BLaER1 (cell line): Measurements from ENCODE around the gene UHRF1.

Experiments
- H3K27ac ChIP-seq: shearing (Covaris generic); formaldehyde crosslinking; 2 replicates; pipeline ENCODE4 v1.8.1; 2022
- H3K27me3 ChIP-seq: shearing (Covaris generic); formaldehyde crosslinking; 2 replicates; pipeline ENCODE4 v1.8.1; 2022
- H3K36me3 ChIP-seq: shearing (Covaris generic); formaldehyde crosslinking; 2 replicates; pipeline ENCODE4 v1.8.1; 2022
- H3K4me1 ChIP-seq: shearing (Covaris generic); formaldehyde crosslinking; 2 replicates; pipeline ENCODE4 v1.8.1; 2022
- H3K4me2 ChIP-seq: shearing (Covaris generic); formaldehyde crosslinking; 2 replicates; pipeline ENCODE4 v1.8.1; 2022
- H3K4me3 ChIP-seq: shearing (Covaris generic); formaldehyde crosslinking; 2 replicates; pipeline ENCODE4 v1.8.1; 2022
- H3K9ac ChIP-seq: shearing (Covaris generic); formaldehyde crosslinking; 2 replicates; pipeline ENCODE4 v1.8.1; 2022
- H3K9me3 ChIP-seq: shearing (Covaris generic); formaldehyde crosslinking; 2 replicates; pipeline ENCODE4 v1.8.1; 2022
- H4K20me1 ChIP-seq: shearing (Covaris generic); formaldehyde crosslinking; 2 replicates; pipeline ENCODE4 v1.8.1; 2022
- Cebpa-rat ChIP-seq: shearing (Covaris generic); IDR thresholded peaks from 2 replicates; pipeline ENCODE4 v1.8.1; 2022

Gene UHRF1

DNA sequence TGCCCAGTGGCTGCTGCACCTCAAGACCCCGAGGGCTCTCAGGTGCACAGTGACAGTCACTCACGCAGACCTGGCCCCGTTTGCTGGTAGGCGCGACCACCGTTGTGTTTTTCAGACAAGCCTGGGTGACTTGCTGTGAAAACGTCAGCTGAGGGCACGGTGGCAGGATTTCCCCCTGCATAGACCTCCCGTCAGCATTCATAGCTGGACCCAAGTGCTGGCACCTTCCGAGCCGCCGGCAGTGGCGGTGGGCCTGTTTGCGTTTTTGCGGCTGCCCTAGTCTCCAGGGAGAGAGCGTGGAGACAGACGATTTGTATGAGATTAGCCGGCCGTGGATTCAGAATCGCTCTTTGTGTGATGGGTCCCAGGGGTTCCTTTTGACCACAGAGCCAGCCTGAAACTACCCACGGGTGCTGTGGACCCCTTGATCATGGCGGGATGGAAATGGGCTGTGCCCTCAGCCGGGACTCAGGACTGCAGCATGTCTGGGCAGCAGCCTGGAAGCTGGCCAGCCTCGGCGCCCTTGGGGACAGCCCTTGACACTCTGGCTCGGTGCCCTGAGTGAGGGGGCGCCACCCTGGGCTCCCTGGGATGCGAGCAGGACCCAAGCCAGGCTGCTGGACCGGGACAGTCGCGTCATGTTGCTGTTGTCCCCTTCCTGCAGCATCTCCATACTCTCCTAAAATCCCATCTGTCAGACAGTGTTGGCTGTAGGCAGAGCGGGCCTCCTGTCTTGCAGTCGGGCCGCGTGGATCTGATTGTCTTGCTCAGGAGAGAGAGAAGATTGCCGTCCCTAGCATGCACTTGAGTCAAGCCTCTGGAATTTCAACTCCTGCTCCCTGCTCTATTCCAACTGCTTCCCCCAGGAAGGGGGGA, 68.2 kb downstream of the UHRF1 start:
- no peak for TF ChIP-seq Cebpa-rat
- Histone ChIP-seq H3K27me3 (no peaks in the 10 kb centered on the region), H3K36me3 (peaks cover 6% of the 10 kb centered on the region; the same call in 1 of the 2 replicates), H4K20me1 (peaks cover 100% of the 10 kb centered on the region), H3K4me3 (peak overlapping the region; percentile 49), H3K9me3 (no peaks in the 10 kb centered on the region), H3K27ac (peak overlapping the region; percentile 32; the same call in 1 of the 2 replicates), H3K4me1 (peaks cover 95% of the 10 kb centered on the region), H3K4me2 (peak overlapping the region; percentile 100), H3K9ac (peak overlapping the region; percentile 39)

DNA sequence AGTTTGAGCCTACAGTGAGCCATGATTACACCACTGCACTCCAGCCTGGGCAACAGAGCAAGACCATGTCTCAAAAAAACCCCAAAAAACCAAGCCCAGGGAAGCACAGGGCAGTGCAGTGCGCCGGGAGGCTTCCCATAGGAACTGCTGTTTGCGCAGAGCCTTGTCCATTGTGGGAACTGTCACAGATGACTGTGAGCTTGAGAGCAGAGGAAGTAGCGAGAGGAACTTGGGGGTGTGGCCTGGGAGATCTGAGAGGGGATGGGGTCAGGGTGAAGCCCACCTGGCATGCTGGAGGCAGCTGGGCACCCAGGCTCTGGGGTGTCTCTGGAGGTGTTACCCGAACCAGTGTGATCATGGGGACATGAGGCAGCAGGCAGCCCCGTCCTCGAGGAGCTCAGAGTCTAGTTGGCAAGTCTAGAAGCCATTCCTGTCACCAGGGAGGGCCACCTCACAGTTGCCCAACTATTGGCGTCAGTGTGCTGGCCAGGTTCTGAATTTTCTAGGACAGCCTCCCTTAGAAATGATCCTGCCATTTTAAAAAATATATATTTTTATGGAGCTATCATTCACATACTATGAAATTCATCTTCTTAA, 70.0 kb downstream of the UHRF1 start:
- Histone ChIP-seq H4K20me1 (peaks cover 100% of the 10 kb centered on the region), H3K4me2 (peak overlapping the region; percentile 100)

DNA sequence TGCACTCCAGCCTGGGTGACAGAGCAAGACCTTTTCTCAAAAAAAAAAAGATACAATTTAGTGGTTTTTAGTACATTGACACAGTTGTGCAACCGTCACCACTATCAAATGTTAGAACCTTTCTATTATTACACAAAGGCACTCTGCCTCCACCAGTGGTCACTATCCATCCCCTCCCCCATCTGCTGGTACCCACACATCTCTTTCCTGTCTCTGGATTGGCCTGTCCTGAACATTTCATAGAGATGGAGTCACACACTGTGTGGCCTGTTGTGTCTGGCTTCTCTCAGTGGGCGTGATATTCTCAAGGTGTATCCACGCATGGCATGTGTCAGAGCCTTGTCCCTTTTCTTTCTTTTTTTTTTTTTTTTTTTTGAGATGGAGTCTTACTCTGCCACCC, 70.8 kb downstream of the UHRF1 start:
- peaks cover 95% of the 10 kb centered on the region for H3K4me1 ChIP-seq
- no peak overlapping the region for H3K4me2 ChIP-seq
- no peak overlapping the region for H3K4me3 ChIP-seq
- no peak overlapping the region for H3K9ac ChIP-seq
- H3K27ac ChIP-seq, result no peak overlapping the region
- TF ChIP-seq Cebpa-rat, result no peak
- H3K9me3 ChIP-seq, result no peaks in the 10 kb centered on the region
- peaks cover 15% of the 10 kb centered on the region; the same call in 1 of the 2 replicates for H3K36me3 ChIP-seq
- H3K27me3 ChIP-seq, result no peaks in the 10 kb centered on the region
- peaks cover 100% of the 10 kb centered on the region for H4K20me1 ChIP-seq

More for the DNA sequence above, 70.0 kb downstream of the UHRF1 start:
- no peak for TF ChIP-seq Cebpa-rat
- Histone ChIP-seq H3K27me3 (no peaks in the 10 kb centered on the region), H3K4me3 (no peak overlapping the region), H3K9ac (no peak overlapping the region), H3K27ac (no peak overlapping the region), H3K9me3 (no peaks in the 10 kb centered on the region), H3K4me1 (peaks cover 95% of the 10 kb centered on the region), H3K36me3 (peaks cover 15% of the 10 kb centered on the region; the same call in 1 of the 2 replicates)

DNA sequence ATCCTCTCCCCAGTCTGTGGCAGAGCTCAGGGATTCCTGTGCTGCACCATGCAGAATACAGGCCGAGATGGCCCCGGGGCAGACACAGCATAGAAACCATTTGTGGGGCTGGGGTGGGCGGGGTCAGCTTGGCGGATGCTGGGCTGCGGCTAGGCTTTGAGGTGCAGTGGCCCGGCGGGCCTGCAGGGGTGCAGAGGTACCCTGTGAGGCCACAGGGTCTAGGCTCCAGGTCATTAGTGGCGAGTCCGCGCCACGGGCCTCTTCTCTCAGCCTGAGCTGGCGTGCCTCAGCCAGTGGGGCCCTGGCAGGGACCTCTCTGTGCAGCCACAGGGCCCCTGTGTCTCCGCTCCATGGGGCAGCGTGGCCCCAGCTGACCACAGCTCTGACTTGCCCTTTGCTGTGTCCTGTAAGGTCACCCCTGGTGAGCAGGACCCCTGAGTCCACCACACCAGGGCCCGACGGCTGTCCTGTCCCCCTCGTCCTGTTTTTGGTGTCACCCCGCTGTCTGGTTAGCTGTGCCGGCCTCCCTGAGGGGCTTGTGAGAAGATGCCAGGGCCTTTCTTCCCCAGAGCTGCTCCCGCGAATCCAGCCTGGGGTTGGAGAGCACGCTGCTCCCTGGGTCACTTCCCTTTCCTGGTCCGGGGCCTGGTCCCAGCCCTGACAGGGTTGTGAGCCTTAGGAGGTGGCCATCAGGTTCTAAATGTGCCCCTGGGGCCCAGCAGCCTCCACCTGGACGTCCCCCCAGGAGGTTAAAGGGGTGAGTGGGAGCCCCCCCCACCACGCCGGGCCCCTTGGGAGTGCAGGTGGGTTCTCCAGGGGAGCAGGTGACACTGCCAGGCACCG, 71.8 kb downstream of the UHRF1 start:
- Histone ChIP-seq H3K9me3 (no peaks in the 10 kb centered on the region), H3K27ac (0 out of 2 replicates have a peak overlapping the region, but pooled peaks have one; percentile 18), H3K4me3 (no peak overlapping the region), H4K20me1 (peaks cover 100% of the 10 kb centered on the region), H3K4me1 (peaks cover 95% of the 10 kb centered on the region), H3K9ac (no peak overlapping the region), H3K4me2 (peak overlapping the region; percentile 52), H3K36me3 (peaks cover 15% of the 10 kb centered on the region; the same call in 1 of the 2 replicates), H3K27me3 (no peaks in the 10 kb centered on the region)
- TF ChIP-seq Cebpa-rat, result no peak

DNA sequence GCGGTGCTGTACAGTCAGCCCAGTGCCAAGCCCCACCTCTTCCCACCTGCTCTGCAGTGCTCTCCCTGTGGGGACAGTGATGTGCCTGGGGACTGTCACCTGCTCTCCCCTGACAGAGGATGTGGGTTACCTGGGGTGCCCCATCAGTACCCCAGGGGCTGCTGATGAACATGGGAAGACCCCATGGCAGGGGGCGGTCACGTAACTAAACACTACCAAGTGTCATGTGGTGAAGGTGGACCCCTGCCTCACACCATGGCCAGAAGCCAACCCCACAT, 72.3 kb downstream of the UHRF1 start:
- Histone ChIP-seq H3K9me3 (no peaks in the 10 kb centered on the region), H3K4me2 (peak overlapping the region; percentile 52), H4K20me1 (peaks cover 100% of the 10 kb centered on the region), H3K27me3 (no peaks in the 10 kb centered on the region), H3K36me3 (peaks cover 15% of the 10 kb centered on the region; the same call in 1 of the 2 replicates), H3K27ac (0 out of 2 replicates have a peak overlapping the region, but pooled peaks have one; percentile 18), H3K9ac (no peak overlapping the region), H3K4me1 (peaks cover 95% of the 10 kb centered on the region), H3K4me3 (no peak overlapping the region)
- no peak for TF ChIP-seq Cebpa-rat

DNA sequence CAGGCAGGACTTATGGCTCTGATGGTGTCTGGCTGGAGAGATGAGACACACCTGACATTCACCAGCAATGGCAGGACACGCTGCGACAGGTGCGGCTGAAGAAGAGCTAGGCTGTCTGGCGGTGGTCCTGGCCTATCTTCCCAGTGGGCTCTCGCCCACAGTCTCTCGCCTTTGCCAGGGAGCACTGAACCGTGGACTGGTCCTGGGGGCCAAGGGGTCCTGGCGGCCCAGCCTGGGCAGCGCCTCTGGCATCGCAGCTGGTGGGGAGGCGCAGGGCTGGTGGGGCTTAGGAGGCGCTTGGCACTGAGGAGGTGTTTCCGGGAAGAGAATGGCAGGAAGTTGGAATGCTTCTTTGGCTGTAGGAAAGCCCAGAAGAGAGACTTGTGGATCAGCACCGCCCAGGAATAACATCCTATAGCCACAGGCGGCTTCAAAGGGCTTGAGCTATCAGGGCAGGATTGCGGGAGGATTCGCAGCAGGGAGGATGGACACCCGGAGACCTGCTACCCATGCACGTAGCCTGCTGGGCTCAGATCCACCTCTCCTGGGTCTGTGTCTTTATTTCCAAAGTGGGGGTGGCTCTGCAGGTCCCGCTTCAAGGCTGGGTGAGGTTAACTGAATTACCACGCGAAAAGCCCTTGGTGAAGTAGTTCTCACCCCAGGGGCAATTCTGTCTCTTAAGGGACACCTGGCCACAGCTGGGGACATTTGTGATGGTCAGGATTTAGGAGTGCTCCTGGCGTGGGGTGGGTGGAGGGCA, 74.2 kb downstream of the UHRF1 start:
- peaks cover 93% of the 10 kb centered on the region for H3K4me1 ChIP-seq
- no peak overlapping the region for H3K4me3 ChIP-seq
- no peak for TF ChIP-seq Cebpa-rat
- H3K27ac ChIP-seq, result 0 out of 2 replicates have a peak overlapping the region, but pooled peaks have one; percentile 12
- H3K4me2 ChIP-seq, result peak overlapping the region; percentile 85
- no peaks in the 10 kb centered on the region for H3K9me3 ChIP-seq
- peak overlapping the region; percentile 41 for H3K9ac ChIP-seq
- peaks cover 15% of the 10 kb centered on the region; the same call in 1 of the 2 replicates for H3K36me3 ChIP-seq
- peaks cover 100% of the 10 kb centered on the region for H4K20me1 ChIP-seq
- H3K27me3 ChIP-seq, result no peaks in the 10 kb centered on the region

DNA sequence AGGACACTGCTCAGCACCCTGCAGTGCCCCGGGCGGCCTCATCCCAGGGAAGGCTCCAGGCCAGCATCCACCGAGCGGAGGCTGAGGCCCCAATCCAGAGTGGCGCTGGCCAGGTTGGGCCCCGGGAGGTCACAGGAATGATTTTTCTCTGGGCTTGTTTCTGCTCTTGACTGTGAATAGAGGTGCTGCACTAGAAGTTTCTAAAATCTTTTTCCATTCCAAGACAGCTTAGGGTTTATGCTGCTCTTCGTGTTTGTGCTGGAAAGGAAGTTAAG, 74.7 kb downstream of the UHRF1 start:
- Histone ChIP-seq H3K27ac (0 out of 2 replicates have a peak overlapping the region, but pooled peaks have one; percentile 12), H3K27me3 (no peaks in the 10 kb centered on the region), H3K9me3 (no peaks in the 10 kb centered on the region), H3K4me3 (no peak overlapping the region), H3K4me1 (peaks cover 93% of the 10 kb centered on the region), H3K36me3 (peaks cover 15% of the 10 kb centered on the region; the same call in 1 of the 2 replicates), H4K20me1 (peaks cover 100% of the 10 kb centered on the region), H3K9ac (peak overlapping the region; percentile 41), H3K4me2 (peak overlapping the region; percentile 85)
- no peak for TF ChIP-seq Cebpa-rat

DNA sequence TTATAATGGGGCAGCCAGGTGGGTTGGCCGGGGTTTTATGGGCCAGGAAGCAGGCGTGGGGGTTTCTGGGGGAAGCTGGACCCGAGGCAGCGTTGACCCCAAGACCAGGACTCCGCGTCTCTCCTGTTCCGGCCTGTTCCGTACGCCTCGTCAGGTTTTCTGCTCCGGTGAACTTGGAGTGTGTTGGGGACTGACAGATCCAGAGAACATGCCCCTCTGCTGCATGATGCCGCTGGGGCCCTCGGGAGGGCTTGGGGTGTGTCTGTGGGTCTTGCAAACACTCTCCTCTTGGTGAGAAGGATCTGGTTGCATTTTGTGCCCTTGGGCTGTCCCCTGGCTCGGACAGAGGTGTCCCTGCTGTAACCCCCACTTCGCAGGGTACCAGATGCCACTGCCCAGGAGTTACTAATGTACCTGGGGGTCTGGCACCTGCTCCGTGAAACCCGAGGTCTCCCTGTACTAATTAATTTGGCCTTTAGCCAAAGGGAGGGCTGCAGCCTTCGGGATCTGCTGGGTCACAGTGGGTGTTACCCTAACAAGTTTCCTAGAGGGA, 75.2 kb downstream of the UHRF1 start:
- peaks cover 15% of the 10 kb centered on the region; the same call in 1 of the 2 replicates for H3K36me3 ChIP-seq
- peaks cover 91% of the 10 kb centered on the region for H3K4me1 ChIP-seq
- peak overlapping the region; percentile 85 for H3K4me2 ChIP-seq
- H3K27me3 ChIP-seq, result no peaks in the 10 kb centered on the region
- no peak for TF ChIP-seq Cebpa-rat
- H3K9ac ChIP-seq, result peak overlapping the region; percentile 41; the same call in 1 of the 2 replicates
- H4K20me1 ChIP-seq, result peaks cover 100% of the 10 kb centered on the region
- 0 out of 2 replicates have a peak overlapping the region, but pooled peaks have one; percentile 35 for H3K27ac ChIP-seq
- H3K4me3 ChIP-seq, result peak overlapping the region; percentile 2; the same call in 1 of the 2 replicates
- H3K9me3 ChIP-seq, result no peaks in the 10 kb centered on the region
